ENCODE data around the gene MEFV. TPM values are rescaled to one million over a fixed set of nuclear protein-coding genes. Genes with fewer than 3 reads are reported as not detected.

The MEFV gene
- total and polyA plus RNA-seq, 2 of the 13 experiments (the other 11 are each of a cell fraction or from before 2014, with no cell fraction given), result 0.22 TPM; not detected in 1

DNA sequence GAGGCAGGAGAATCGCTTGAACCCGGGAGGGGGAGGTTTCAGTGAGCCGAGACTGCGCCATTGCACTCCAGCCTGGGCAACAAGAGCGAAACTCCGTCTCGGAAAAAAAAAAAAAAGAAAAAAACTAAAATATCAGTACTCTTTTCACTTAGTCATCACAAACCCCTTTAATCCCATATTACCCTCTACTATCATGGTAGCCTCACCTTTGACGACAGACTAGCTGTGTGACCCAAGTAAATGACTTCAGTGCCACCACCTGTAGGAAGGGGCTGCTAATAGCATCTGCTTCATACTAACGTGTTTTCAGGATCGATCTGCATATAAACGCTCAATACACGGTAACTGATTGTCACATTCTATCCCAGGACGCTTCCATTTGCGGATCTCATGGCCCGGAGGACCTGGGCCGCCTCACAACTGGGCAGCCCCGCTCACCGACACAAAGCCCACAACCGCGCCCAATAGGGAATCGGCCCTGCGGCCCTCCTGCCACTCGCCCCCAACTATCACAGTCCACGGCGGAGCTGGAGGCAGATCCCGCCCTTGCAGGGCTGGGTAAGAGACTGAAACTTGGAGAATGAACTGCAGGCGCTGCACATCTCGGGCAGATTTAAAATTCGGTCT is 25.8 kb upstream of the MEFV start (continued):
- TF ChIP-seq, protein P1, sequence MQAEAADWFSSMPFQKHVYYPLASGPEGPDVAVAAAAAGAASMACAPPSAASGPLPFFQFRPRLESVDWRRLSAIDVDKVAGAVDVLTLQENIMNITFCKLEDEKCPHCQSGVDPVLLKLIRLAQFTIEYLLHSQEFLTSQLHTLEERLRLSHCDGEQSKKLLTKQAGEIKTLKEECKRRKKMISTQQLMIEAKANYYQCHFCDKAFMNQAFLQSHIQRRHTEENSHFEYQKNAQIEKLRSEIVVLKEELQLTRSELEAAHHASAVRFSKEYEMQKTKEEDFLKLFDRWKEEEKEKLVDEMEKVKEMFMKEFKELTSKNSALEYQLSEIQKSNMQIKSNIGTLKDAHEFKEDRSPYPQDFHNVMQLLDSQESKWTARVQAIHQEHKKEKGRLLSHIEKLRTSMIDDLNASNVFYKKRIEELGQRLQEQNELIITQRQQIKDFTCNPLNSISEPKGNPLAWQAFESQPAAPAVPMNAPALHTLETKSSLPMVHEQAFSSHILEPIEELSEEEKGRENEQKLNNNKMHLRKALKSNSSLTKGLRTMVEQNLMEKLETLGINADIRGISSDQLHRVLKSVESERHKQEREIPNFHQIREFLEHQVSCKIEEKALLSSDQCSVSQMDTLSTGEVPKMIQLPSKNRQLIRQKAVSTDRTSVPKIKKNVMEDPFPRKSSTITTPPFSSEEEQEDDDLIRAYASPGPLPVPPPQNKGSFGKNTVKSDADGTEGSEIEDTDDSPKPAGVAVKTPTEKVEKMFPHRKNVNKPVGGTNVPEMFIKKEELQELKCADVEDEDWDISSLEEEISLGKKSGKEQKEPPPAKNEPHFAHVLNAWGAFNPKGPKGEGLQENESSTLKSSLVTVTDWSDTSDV (CRISPR knock-in tag; IDR thresholded peaks at IDR 0.05), result no peak
- TF ChIP-seq CBX1 (IDR thresholded peaks at IDR 0.05; ENCODE audit: low read depth), result no peak
- TF ChIP-seq, protein P2, sequence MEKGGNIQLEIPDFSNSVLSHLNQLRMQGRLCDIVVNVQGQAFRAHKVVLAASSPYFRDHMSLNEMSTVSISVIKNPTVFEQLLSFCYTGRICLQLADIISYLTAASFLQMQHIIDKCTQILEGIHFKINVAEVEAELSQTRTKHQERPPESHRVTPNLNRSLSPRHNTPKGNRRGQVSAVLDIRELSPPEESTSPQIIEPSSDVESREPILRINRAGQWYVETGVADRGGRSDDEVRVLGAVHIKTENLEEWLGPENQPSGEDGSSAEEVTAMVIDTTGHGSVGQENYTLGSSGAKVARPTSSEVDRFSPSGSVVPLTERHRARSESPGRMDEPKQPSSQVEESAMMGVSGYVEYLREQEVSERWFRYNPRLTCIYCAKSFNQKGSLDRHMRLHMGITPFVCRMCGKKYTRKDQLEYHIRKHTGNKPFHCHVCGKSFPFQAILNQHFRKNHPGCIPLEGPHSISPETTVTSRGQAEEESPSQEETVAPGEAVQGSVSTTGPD (CRISPR knock-in tag; IDR thresholded peaks at IDR 0.05), result no peak
- TF ChIP-seq, protein P3, sequence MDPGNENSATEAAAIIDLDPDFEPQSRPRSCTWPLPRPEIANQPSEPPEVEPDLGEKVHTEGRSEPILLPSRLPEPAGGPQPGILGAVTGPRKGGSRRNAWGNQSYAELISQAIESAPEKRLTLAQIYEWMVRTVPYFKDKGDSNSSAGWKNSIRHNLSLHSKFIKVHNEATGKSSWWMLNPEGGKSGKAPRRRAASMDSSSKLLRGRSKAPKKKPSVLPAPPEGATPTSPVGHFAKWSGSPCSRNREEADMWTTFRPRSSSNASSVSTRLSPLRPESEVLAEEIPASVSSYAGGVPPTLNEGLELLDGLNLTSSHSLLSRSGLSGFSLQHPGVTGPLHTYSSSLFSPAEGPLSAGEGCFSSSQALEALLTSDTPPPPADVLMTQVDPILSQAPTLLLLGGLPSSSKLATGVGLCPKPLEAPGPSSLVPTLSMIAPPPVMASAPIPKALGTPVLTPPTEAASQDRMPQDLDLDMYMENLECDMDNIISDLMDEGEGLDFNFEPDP (CRISPR knock-in tag; conservative IDR thresholded peaks at IDR 0.05), result 0 out of 2 replicates have a peak, but pooled peaks have one; percentile 30
- TF ChIP-seq ZNF605 (CRISPR knock-in tag; IDR thresholded peaks at IDR 0.05), result no peak
- TF ChIP-seq, protein P4, sequence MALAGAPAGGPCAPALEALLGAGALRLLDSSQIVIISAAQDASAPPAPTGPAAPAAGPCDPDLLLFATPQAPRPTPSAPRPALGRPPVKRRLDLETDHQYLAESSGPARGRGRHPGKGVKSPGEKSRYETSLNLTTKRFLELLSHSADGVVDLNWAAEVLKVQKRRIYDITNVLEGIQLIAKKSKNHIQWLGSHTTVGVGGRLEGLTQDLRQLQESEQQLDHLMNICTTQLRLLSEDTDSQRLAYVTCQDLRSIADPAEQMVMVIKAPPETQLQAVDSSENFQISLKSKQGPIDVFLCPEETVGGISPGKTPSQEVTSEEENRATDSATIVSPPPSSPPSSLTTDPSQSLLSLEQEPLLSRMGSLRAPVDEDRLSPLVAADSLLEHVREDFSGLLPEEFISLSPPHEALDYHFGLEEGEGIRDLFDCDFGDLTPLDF (CRISPR knock-in tag; IDR thresholded peaks at IDR 0.05), result no peak
- TF ChIP-seq FOXO1 (CRISPR knock-in tag; IDR thresholded peaks at IDR 0.05), result no peak
- TF ChIP-seq KDM3A (CRISPR knock-in tag; IDR thresholded peaks at IDR 0.05; ENCODE audit: low read depth), result no peak
- no peak for TF ChIP-seq ASH2L (IDR thresholded peaks at IDR 0.05; ENCODE audit: insufficient read length, low read depth, low read length)
- TF ChIP-seq, protein P5, sequence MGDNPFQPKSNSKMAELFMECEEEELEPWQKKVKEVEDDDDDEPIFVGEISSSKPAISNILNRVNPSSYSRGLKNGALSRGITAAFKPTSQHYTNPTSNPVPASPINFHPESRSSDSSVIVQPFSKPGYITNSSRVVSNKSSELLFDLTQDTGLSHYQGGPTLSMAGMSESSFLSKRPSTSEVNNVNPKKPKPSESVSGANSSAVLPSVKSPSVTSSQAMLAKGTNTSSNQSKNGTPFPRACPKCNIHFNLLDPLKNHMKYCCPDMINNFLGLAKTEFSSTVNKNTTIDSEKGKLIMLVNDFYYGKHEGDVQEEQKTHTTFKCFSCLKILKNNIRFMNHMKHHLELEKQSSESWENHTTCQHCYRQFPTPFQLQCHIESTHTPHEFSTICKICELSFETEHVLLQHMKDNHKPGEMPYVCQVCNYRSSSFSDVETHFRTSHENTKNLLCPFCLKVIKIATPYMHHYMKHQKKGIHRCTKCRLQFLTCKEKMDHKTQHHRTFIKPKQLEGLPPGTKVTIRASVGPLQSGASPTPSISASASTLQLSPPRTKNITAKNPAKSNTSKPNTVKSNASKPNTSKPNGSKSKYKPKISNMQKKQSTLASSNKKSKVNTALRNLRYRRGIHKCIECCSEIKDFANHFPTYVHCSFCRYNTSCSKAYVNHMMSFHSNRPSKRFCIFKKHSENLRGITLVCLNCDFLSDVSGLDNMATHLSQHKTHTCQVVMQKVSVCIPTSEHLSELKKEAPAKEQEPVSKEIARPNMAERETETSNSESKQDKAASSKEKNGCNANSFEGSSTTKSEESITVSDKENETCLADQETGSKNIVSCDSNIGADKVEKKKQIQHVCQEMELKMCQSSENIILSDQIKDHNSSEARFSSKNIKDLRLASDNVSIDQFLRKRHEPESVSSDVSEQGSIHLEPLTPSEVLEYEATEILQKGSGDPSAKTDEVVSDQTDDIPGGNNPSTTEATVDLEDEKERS (CRISPR knock-in tag; IDR thresholded peaks at IDR 0.05), result no peak
- TF ChIP-seq PRPF4 (IDR thresholded peaks at IDR 0.05; ENCODE audit: low read depth, low read length, poor library complexity, severe bottlenecking), result no peak
- TF ChIP-seq FOSL2 (CRISPR knock-in tag; IDR thresholded peaks at IDR 0.05), result no peak; the same call in 1 of the 2 replicates
- no peak for TF ChIP-seq XRCC5 (optimal IDR thresholded peaks at IDR 0.05; ENCODE audit: low read length)
- no peak; the same call in 1 of the 2 replicates for TF ChIP-seq KMT2B (CRISPR knock-in tag; IDR thresholded peaks at IDR 0.05)
- no peak for TF ChIP-seq ATM (IDR thresholded peaks at IDR 0.05; ENCODE audit: borderline replicate concordance)
